OCI-LY7 (cell line): ENCODE results near the gene FAP.

Experiments
- EZH2phosphoT487 ChIP-seq: fragments of 200-600 bp; sonication (generic); IDR thresholded peaks from 2 replicates; pipeline ENCODE4 v1.6.1; 2018; ENCODE audit warnings: low read depth, borderline replicate concordance, mild to moderate bottlenecking, mixed run types, antibody characterized with exemption, low read length, moderate library complexity, mixed read lengths
- TF ChIP-seq, protein P1 (sequence below): fragments of 200-600 bp; sonication (generic); conservative IDR thresholded peaks from 2 replicates; pipeline ENCODE4 v1.5.1; 2014; ENCODE audit warnings: mild to moderate bottlenecking, antibody characterized with exemption, low read length, moderate library complexity, mixed read lengths

DNA sequence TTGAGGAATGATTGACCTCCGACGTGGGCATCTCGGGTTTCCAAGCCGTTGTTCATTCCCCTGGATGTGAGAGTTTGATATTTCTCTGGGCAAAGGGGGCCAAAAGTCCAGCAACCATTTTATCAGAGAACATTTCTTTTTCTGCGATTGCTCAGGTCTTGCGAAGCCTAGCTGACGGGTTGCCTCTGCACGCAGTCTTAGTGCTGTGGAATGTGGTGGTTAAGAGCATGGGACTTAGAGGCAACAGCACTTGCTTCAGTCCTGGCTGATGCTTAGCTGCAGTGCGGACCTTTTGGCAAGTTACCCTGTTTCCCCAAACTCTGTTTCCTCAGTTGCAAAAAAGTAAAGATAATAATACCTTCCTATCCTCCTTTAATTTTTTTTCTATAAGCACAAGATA, 45.0 kb downstream of the FAP start:
- TF ChIP-seq, protein P1, sequence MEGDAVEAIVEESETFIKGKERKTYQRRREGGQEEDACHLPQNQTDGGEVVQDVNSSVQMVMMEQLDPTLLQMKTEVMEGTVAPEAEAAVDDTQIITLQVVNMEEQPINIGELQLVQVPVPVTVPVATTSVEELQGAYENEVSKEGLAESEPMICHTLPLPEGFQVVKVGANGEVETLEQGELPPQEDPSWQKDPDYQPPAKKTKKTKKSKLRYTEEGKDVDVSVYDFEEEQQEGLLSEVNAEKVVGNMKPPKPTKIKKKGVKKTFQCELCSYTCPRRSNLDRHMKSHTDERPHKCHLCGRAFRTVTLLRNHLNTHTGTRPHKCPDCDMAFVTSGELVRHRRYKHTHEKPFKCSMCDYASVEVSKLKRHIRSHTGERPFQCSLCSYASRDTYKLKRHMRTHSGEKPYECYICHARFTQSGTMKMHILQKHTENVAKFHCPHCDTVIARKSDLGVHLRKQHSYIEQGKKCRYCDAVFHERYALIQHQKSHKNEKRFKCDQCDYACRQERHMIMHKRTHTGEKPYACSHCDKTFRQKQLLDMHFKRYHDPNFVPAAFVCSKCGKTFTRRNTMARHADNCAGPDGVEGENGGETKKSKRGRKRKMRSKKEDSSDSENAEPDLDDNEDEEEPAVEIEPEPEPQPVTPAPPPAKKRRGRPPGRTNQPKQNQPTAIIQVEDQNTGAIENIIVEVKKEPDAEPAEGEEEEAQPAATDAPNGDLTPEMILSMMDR, result no peak
- TF ChIP-seq EZH2phosphoT487, result no peak
